ENCODE results near the gene SEMA6B.

GRCh38 chr19:4570402-4570801 lies 10.9 kb upstream of the SEMA6B start:
- TF ChIP-seq CTCF (conservative IDR thresholded peaks at IDR 0.05), result no peak
- no peak for TF ChIP-seq ZFX (IDR thresholded peaks at IDR 0.05)
